CD4-positive, CD25-positive, alpha-beta regulatory T cell (primary cell): ENCODE results near the gene PPP1R12B. TPM values are rescaled to one million over a fixed set of nuclear protein-coding genes. Genes with fewer than 3 reads are reported as not detected.
"Not testable (repeated sequence)": the region's sequence is repeated elsewhere in the genome, so short reads cannot be mapped to it uniquely, and the experiment has no call there.

Experiments
- ATAC-seq, 2 donors: fragments of 150-1000 bp; cut with Tn5 transposase; one replicate each; pipeline ENCODE4 v1.10.0; 2021; ENCODE audit warnings: low read depth in 2 of 2, moderate number of reproducible peaks in 2 of 2, moderate library complexity in 1 of 2
- DNase-seq, 3 donors: peaks; one replicate each; pipeline versions ENCODE4 v3.0.0 to v3.0.0-alpha.2; 2012 to 2022; ENCODE audit warnings: mixed read lengths in 1 of 3
- H3K27ac ChIP-seq: one replicate; pipeline ENCODE4 v1.7.0; 2013; ENCODE audit warnings: mild to moderate bottlenecking, low read length; ENCODE audit not compliant: insufficient read depth, poor library complexity, severe bottlenecking
- H3K27me3 ChIP-seq: one replicate; pipeline ENCODE4 v1.7.0; 2013; ENCODE audit warnings: low read length; ENCODE audit not compliant: control insufficient read depth, insufficient read depth
- H3K36me3 ChIP-seq: one replicate; pipeline ENCODE4 v1.7.0; 2013; ENCODE audit warnings: mild to moderate bottlenecking, low read length, moderate library complexity; ENCODE audit not compliant: control insufficient read depth, insufficient read depth
- H3K4me1 ChIP-seq: 2 replicates; pipeline ENCODE4 v1.7.0; 2013; ENCODE audit warnings: mild to moderate bottlenecking, low read length; ENCODE audit not compliant: insufficient read depth, control insufficient read depth, poor library complexity, severe bottlenecking
- H3K4me3 ChIP-seq: one replicate; pipeline ENCODE4 v1.7.0; 2013; ENCODE audit warnings: low read depth, mild to moderate bottlenecking, low read length, moderate library complexity
- H3K9me3 ChIP-seq, 2 experiments: 1 replicate in 1 of 2; 2 replicates in 1 of 2; pipeline ENCODE4 v1.7.0; 2013; ENCODE audit warnings: low read length in 2 of 2, mild to moderate bottlenecking in 1 of 2, moderate library complexity in 1 of 2; ENCODE audit not compliant: control insufficient read depth in 2 of 2
- H3K27ac Mint-ChIP-seq, 3 donors: one replicate each; pipeline ENCODE4 v1.8.0; 2020 to 2022; ENCODE audit warnings: mild to moderate bottlenecking in 3 of 3, mixed read lengths in 3 of 3, moderate library complexity in 2 of 3
- H3K27me3 Mint-ChIP-seq: one replicate; pipeline ENCODE4 v1.8.0; 2022; ENCODE audit warnings: mild to moderate bottlenecking, mixed read lengths
- H3K36me3 Mint-ChIP-seq: one replicate; pipeline ENCODE4 v1.8.0; 2020; ENCODE audit warnings: mixed read lengths
- H3K4me1 Mint-ChIP-seq, 4 donors: one replicate each; pipeline ENCODE4 v1.8.0; 2020 to 2022; ENCODE audit warnings: mixed read lengths in 4 of 4, mild to moderate bottlenecking in 1 of 4
- H3K4me3 Mint-ChIP-seq, 4 donors: one replicate each; pipeline ENCODE4 v1.8.0; 2020 to 2022; ENCODE audit warnings: mild to moderate bottlenecking in 4 of 4, mixed read lengths in 4 of 4, moderate library complexity in 3 of 4
- H3K9me3 Mint-ChIP-seq, 7 donors: one replicate each; pipeline ENCODE4 v1.8.0; 2020 to 2022; ENCODE audit warnings: mixed read lengths in 7 of 7, mild to moderate bottlenecking in 3 of 7, moderate library complexity in 2 of 7
- polyA plus RNA-seq, 4 donors: library from polyadenylated mRNA; unstranded; fragments of 300-500 nt; fragmentation: Illumina TruSeq; gene quantifications; one replicate each; pipeline ENCODE4 v1.2.3, GENCODE V29; 2021
- total RNA-seq: library from RNA; stranded (reverse); gene quantifications from one replicate; pipeline ENCODE4 v1.2.3, GENCODE V29; 2022

The PPP1R12B gene
- total and polyA plus RNA-seq, 5 donors from 2014 or later: 3.8 to 32.5 (median 4.2) TPM

GRCh38 chr1:202410251-202410650 lies 61.8 kb downstream of the PPP1R12B start:
- not testable (repeated sequence) for H3K9me3 Mint-ChIP-seq, H3K27me3 Mint-ChIP-seq, H3K27ac ChIP-seq, DNase-seq, H3K36me3 Mint-ChIP-seq, ATAC-seq, H3K36me3 ChIP-seq, H3K4me1 ChIP-seq, H3K27ac Mint-ChIP-seq, H3K4me3 ChIP-seq, H3K9me3 ChIP-seq, H3K4me3 Mint-ChIP-seq, H3K27me3 ChIP-seq
- H3K4me1 Mint-ChIP-seq: peaks cover 0 to 16% (median 6%) of the 10 kb centered on the region in 4 donors

- H3K27ac Mint-ChIP-seq, H3K36me3 ChIP-seq, H3K4me3 Mint-ChIP-seq, H3K9me3 Mint-ChIP-seq, H3K27me3 ChIP-seq, H3K27ac ChIP-seq, H3K27me3 Mint-ChIP-seq, H3K9me3 ChIP-seq, H3K4me3 ChIP-seq, ATAC-seq, H3K4me1 ChIP-seq, DNase-seq, H3K36me3 Mint-ChIP-seq: not testable (repeated sequence)
- H3K4me1 Mint-ChIP-seq: peaks cover 0 to 16% (median 6%) of the 10 kb centered on the region in 4 donors
These were observed 62.4 kb downstream of the PPP1R12B start for GRCh38 chr1:202410854-202411357.

- Mint-ChIP-seq H3K27me3 (no peaks in the 10 kb centered on the region), H3K36me3 (no peaks in the 10 kb centered on the region), H3K4me1 (peaks cover 0 to 16% (median 5%) of the 10 kb centered on the region in 4 donors), H3K9me3 (no peaks in the 10 kb centered on the region), H3K4me3 (no peak overlapping the region), H3K27ac (no peak overlapping the region)
- H3K27ac ChIP-seq: no peak overlapping the region
- no peaks in the 10 kb centered on the region for H3K9me3 ChIP-seq
- no peak for DNase-seq
- H3K36me3 ChIP-seq: no peaks in the 10 kb centered on the region
- ATAC-seq: no peak
- H3K27me3 ChIP-seq: no peaks in the 10 kb centered on the region
- H3K4me1 ChIP-seq: no peaks in the 10 kb centered on the region
- no peak overlapping the region for H3K4me3 ChIP-seq
These were observed 62.9 kb downstream of the PPP1R12B start for GRCh38 chr1:202411422-202411821.

- not testable (repeated sequence) for H3K27ac ChIP-seq, DNase-seq, ATAC-seq, H3K9me3 ChIP-seq, H3K27ac Mint-ChIP-seq, H3K27me3 ChIP-seq, H3K4me1 ChIP-seq, H3K4me3 ChIP-seq, H3K36me3 ChIP-seq, H3K4me3 Mint-ChIP-seq, H3K27me3 Mint-ChIP-seq, H3K9me3 Mint-ChIP-seq, H3K36me3 Mint-ChIP-seq
- H3K4me1 Mint-ChIP-seq: peaks cover 0 to 10% (median 1%) of the 10 kb centered on the region in 4 donors
These were observed 63.9 kb downstream of the PPP1R12B start for GRCh38 chr1:202412421-202412820.

- no peaks in the 10 kb centered on the region for H3K27me3 Mint-ChIP-seq
- peak overlapping the region in 1 of 3 donors; percentile 28 for H3K27ac Mint-ChIP-seq
- no peaks in the 10 kb centered on the region for H3K9me3 Mint-ChIP-seq
- H3K4me1 Mint-ChIP-seq: peaks cover 0 to 3% (median 1%) of the 10 kb centered on the region in 4 donors
- H3K9me3 ChIP-seq: no peaks in the 10 kb centered on the region
- DNase-seq: no peak
- no peaks in the 10 kb centered on the region for H3K27me3 ChIP-seq
- no peaks in the 10 kb centered on the region for H3K36me3 ChIP-seq
- ATAC-seq: no peak
- peaks cover 23% of the 10 kb centered on the region for H3K36me3 Mint-ChIP-seq
- H3K27ac ChIP-seq: no peak overlapping the region
- H3K4me3 Mint-ChIP-seq: no peak overlapping the region
- H3K4me1 ChIP-seq: no peaks in the 10 kb centered on the region
- H3K4me3 ChIP-seq: no peak overlapping the region
These were observed 68.1 kb downstream of the PPP1R12B start for GRCh38 chr1:202416641-202417040.

- not testable (repeated sequence) for H3K9me3 Mint-ChIP-seq, H3K4me3 ChIP-seq, H3K36me3 ChIP-seq, H3K27ac Mint-ChIP-seq, H3K27ac ChIP-seq, H3K4me1 ChIP-seq, H3K27me3 ChIP-seq, H3K4me1 Mint-ChIP-seq, H3K9me3 ChIP-seq, DNase-seq, H3K27me3 Mint-ChIP-seq, H3K4me3 Mint-ChIP-seq, ATAC-seq
- peaks cover 23% of the 10 kb centered on the region for H3K36me3 Mint-ChIP-seq
These were observed 68.6 kb downstream of the PPP1R12B start for GRCh38 chr1:202417141-202417540.

- H3K4me1 Mint-ChIP-seq, ATAC-seq, H3K4me3 Mint-ChIP-seq, DNase-seq, H3K9me3 ChIP-seq, H3K4me3 ChIP-seq, H3K4me1 ChIP-seq, H3K9me3 Mint-ChIP-seq, H3K27me3 ChIP-seq, H3K27ac ChIP-seq, H3K27ac Mint-ChIP-seq, H3K27me3 Mint-ChIP-seq, H3K36me3 ChIP-seq: not testable (repeated sequence)
- H3K36me3 Mint-ChIP-seq: peaks cover 23% of the 10 kb centered on the region
These were observed 69.3 kb downstream of the PPP1R12B start for GRCh38 chr1:202417762-202418201.

GRCh38 chr1:202419731-202420130 lies 71.2 kb downstream of the PPP1R12B start:
- H3K36me3 ChIP-seq, H3K27ac Mint-ChIP-seq, H3K4me3 ChIP-seq, H3K4me1 Mint-ChIP-seq, H3K27me3 ChIP-seq, H3K9me3 ChIP-seq, H3K9me3 Mint-ChIP-seq, H3K4me3 Mint-ChIP-seq, H3K27me3 Mint-ChIP-seq, H3K4me1 ChIP-seq, ATAC-seq, H3K27ac ChIP-seq, DNase-seq: not testable (repeated sequence)
- peaks cover 24% of the 10 kb centered on the region for H3K36me3 Mint-ChIP-seq
